K562 (cell line): ENCODE data around the gene ACTL10. TPM values are rescaled to one million over a fixed set of nuclear protein-coding genes. Genes with fewer than 3 reads are reported as not detected.
A peak's percentile ranks its signal among the peaks of the same experiment; 100 is the strongest.

Source experiments
- ATAC-seq: fragments of 200-7000 bp; cut with Tn5 transposase; 3 replicates; pipeline ENCODE4 v1.9.1; 2020; ENCODE audit warnings: moderate library complexity
- BruUV-seq: library from RNA; stranded (reverse); fragments of 400-500 nt; replicated peaks from 2 replicates; lab custom pipeline; 2021; lab: Mats Ljungman, UMichigan
- CTCF ChIA-PET: fragments of 300-600 bp; formaldehyde crosslinking; extraction: SDS; loops from one replicate; lab custom pipeline; 2021; ENCODE audit warnings: low intra/inter-chr PET ratio; lab: Yijun Ruan, JAX
- POLR2A ChIA-PET: fragments of 300-600, 350-650 bp; sonication (Branson Sonifier 250); formaldehyde crosslinking; extraction: SDS; loops from one replicate; lab custom pipeline; 2021; ENCODE audit warnings: antibody characterized with exemption, inconsistent platforms; lab: Yijun Ruan, JAX
- DNase-seq, 4 experiments: peaks; one replicate each; pipeline versions ENCODE4 v3.0.0 to v3.0.0-alpha.2; 2011 to 2018; ENCODE audit warnings: low spot score in 3 of 4, mixed read lengths in 3 of 4; ENCODE audit errors: extremely low read depth in 1 of 4
- FAIRE-seq: peaks from 2 replicates; lab custom pipeline; 2011; peaks lifted over from hg19 to GRCh38; lab: Jason Lieb, UNC
- H2AFZ ChIP-seq: 2 replicates; pipeline ENCODE4 v1.6.0; 2011; ENCODE audit warnings: low read depth, low read length, control low read depth, inconsistent platforms
- H3K27ac ChIP-seq: fragments of 200-600 bp; 3 replicates; pipeline ENCODE4 v1.8.0; 2011; ENCODE audit warnings: low read depth, mild to moderate bottlenecking, control low read depth, inconsistent platforms, low read length, moderate library complexity, mixed read lengths; ENCODE audit errors: extremely low read depth
- H3K27me3 ChIP-seq, 2 experiments: fragments of 300-600 bp in 1 of 2; 2 replicates in 1 of 2; 3 replicates in 1 of 2; pipeline versions ENCODE4 v1.6.0 to v1.8.0; 2011; ENCODE audit warnings: inconsistent platforms in 2 of 2, low read length in 2 of 2, mild to moderate bottlenecking in 1 of 2, mixed read lengths in 1 of 2, moderate library complexity in 1 of 2; ENCODE audit not compliant: control insufficient read depth in 2 of 2, insufficient read depth in 2 of 2
- H3K36me3 ChIP-seq: fragments of 300-600 bp; 3 replicates; pipeline ENCODE4 v1.8.0; 2011; ENCODE audit warnings: mild to moderate bottlenecking, low read length, inconsistent platforms; ENCODE audit not compliant: control insufficient read depth, insufficient read depth
- H3K4me1 ChIP-seq, 2 experiments: fragments of 200-600 bp in 1 of 2; replicated peaks in 1 of 2; 2 replicates in 1 of 2; 3 replicates in 1 of 2; pipeline versions ENCODE4 v1.5.1 to v1.8.0; 2011; ENCODE audit warnings: inconsistent platforms in 2 of 2, low read length in 2 of 2, mild to moderate bottlenecking in 1 of 2, mixed read lengths in 1 of 2, moderate library complexity in 1 of 2; ENCODE audit not compliant: control insufficient read depth in 2 of 2, insufficient read depth in 2 of 2
- H3K4me2 ChIP-seq: 2 replicates; pipeline ENCODE4 v1.6.1; 2011; ENCODE audit warnings: low read length, control low read depth, inconsistent platforms, mixed read lengths; ENCODE audit not compliant: insufficient read depth
- H3K4me3 ChIP-seq: fragments of 200-600 bp; sonication (generic), shearing (Covaris generic); 2 replicates; pipeline ENCODE4 v1.5.1; 2016; ENCODE audit warnings: control low read depth, inconsistent platforms
- H3K79me2 ChIP-seq: fragments of 200-600 bp; 3 replicates; pipeline ENCODE4 v1.8.0; 2011; ENCODE audit warnings: low read length, inconsistent platforms; ENCODE audit not compliant: control insufficient read depth, insufficient read depth
- H3K9ac ChIP-seq, 2 experiments: 2 replicates each; pipeline versions ENCODE4 v1.6.0 to v1.6.1; 2011; ENCODE audit warnings: low read depth in 2 of 2, low read length in 2 of 2, control low read depth in 1 of 2, inconsistent platforms in 1 of 2, mild to moderate bottlenecking in 1 of 2, mixed read lengths in 1 of 2; ENCODE audit not compliant: insufficient read depth in 1 of 2
- H3K9me1 ChIP-seq: one replicate; pipeline ENCODE4 v1.6.0; 2011; ENCODE audit warnings: inconsistent platforms, mild to moderate bottlenecking, low read length, moderate library complexity; ENCODE audit not compliant: control insufficient read depth, insufficient read depth
- H3K9me3 ChIP-seq: replicated peaks from 2 replicates; pipeline ENCODE4 v1.5.1; 2011; ENCODE audit warnings: low read depth, low read length, inconsistent platforms; ENCODE audit not compliant: control insufficient read depth, insufficient read depth
- H4K20me1 ChIP-seq: replicated peaks from 2 replicates; pipeline ENCODE4 v1.6.1; 2011; ENCODE audit warnings: low read length, inconsistent platforms, mixed read lengths; ENCODE audit not compliant: control insufficient read depth, insufficient read depth
- CHD4 ChIP-seq: fragments of 200-600 bp; sonication (generic); IDR thresholded peaks from 3 replicates; pipeline ENCODE4 v1.6.1; 2012; ENCODE audit warnings: low read depth, mild to moderate bottlenecking, mixed read lengths, low read length, inconsistent platforms; ENCODE audit not compliant: insufficient read depth, insufficient replicate concordance, poor library complexity, severe bottlenecking
- CREM ChIP-seq: IDR thresholded peaks from 2 replicates; pipeline ENCODE4 v1.6.1; 2014; ENCODE audit warnings: antibody characterized with exemption, low read depth
- GABPB1 ChIP-seq: sonication (generic); formaldehyde crosslinking; IDR thresholded peaks from 2 replicates; pipeline ENCODE4 v1.8.0; 2022; ENCODE audit warnings: mild to moderate bottlenecking, missing genetic modification reagents
- HLTF ChIP-seq: fragments of 450-650 bp; IDR thresholded peaks from 2 replicates; pipeline ENCODE4 v1.6.1; 2016
- KLF10 ChIP-seq: fragments of 250-450 bp; sonication (Bioruptor Pico); IDR thresholded peaks from 2 replicates; pipeline ENCODE4 v1.6.1; 2021; ENCODE audit warnings: matching md5 sums
- MCM7 ChIP-seq, 2 experiments: fragments of 450-650 bp; IDR thresholded peaks; 2 replicates each; pipeline ENCODE4 v1.6.1; 2016 to 2018
- MEF2A ChIP-seq: IDR thresholded peaks from 2 replicates; pipeline ENCODE4 v1.6.1; 2011; ENCODE audit warnings: low read depth, mild to moderate bottlenecking, low read length, moderate library complexity; ENCODE audit not compliant: control insufficient read depth
- NFE2L1 ChIP-seq: fragments of 450-650 bp; IDR thresholded peaks from 2 replicates; pipeline ENCODE4 v1.6.1; 2016; ENCODE audit warnings: missing genetic modification characterization, low read depth, mild to moderate bottlenecking, missing compliant biosample characterization, moderate library complexity, borderline replicate concordance
- NFRKB ChIP-seq: fragments of 450-650 bp; IDR thresholded peaks from 2 replicates; pipeline ENCODE4 v1.6.1; 2016; ENCODE audit warnings: low read depth
- POLR2A ChIP-seq: fragments of 450-650 bp; conservative IDR thresholded peaks from 2 replicates; pipeline ENCODE4 v1.6.1; 2016
- POLR2AphosphoS5 ChIP-seq: IDR thresholded peaks from 2 replicates; pipeline ENCODE4 v1.6.1; 2011; ENCODE audit warnings: mild to moderate bottlenecking, low read depth, low read length, moderate library complexity; ENCODE audit not compliant: control insufficient read depth, insufficient read depth
- POLR2G ChIP-seq: fragments of 200-400 bp; formaldehyde crosslinking; IDR thresholded peaks from 2 replicates; pipeline ENCODE4 v1.6.1; 2017; ENCODE audit warnings: low read depth, mild to moderate bottlenecking, antibody characterized with exemption, low read length, moderate library complexity
- RBFOX2 ChIP-seq: fragments of 200-400 bp; formaldehyde crosslinking; IDR thresholded peaks from 2 replicates; pipeline ENCODE4 v1.6.1; 2017; ENCODE audit warnings: low read depth, mild to moderate bottlenecking, low read length, moderate library complexity
- SMARCB1 ChIP-seq: IDR thresholded peaks from 2 replicates; pipeline ENCODE4 v1.6.1; 2011; ENCODE audit warnings: improper control_type of control experiment, low read depth; ENCODE audit not compliant: insufficient read length
- TAF1 ChIP-seq: IDR thresholded peaks from 2 replicates; pipeline ENCODE4 v1.6.1; 2011; ENCODE audit warnings: mild to moderate bottlenecking, low read length, moderate library complexity; ENCODE audit not compliant: insufficient read depth, control insufficient read depth, severe bottlenecking; ENCODE audit errors: extremely low read depth
- TFAM ChIP-seq: fragments of 250-450 bp; sonication (Bioruptor Pico); conservative IDR thresholded peaks from 2 replicates; pipeline ENCODE4 v1.5.0; 2021; ENCODE audit warnings: mild to moderate bottlenecking, moderate library complexity
- ZEB2 ChIP-seq: fragments of 450-650 bp; IDR thresholded peaks from 2 replicates; pipeline ENCODE4 v1.6.1; 2016
- ZNF212 ChIP-seq: fragments of 450-650 bp; formaldehyde crosslinking; IDR thresholded peaks from 2 replicates; pipeline ENCODE4 v1.4.0; 2020; ENCODE audit warnings: mild to moderate bottlenecking
- WGBS: fragments of 100-300 bp; shearing (Covaris generic); methylation state at CpG from one replicate; pipeline ENCODE4 v1.1.6; 2016; ENCODE audit warnings: low coverage, mixed read lengths; ENCODE audit not compliant: insufficient coverage; ENCODE audit errors: missing lambda C conversion rate; 5-methylcytosine and 5-hydroxymethylcytosine counted together
- in situ Hi-C: fragments of 300-500 bp; cut with MboI; formaldehyde crosslinking; loops from 4 replicates; pipeline ENCODE4 v1.15.0; 2018; ENCODE audit warnings: inconsistent platforms, mixed read lengths
- intact Hi-C: fragments of 100-400 bp; cut with micrococcal nuclease; formaldehyde crosslinking; loops from 2 replicates; pipeline ENCODE4 v1.14.2; 2022
- polyA plus RNA-seq, 8 experiments: library from polyadenylated mRNA; depleted of rRNA in 4 of 8; stranded (reverse) in 5 of 8; unstranded in 3 of 8; fragments of >200 nt; fragmentation: Nextera tagmentation in 2 of 8; fragmentation: Illumina TruSeq in 1 of 8; extraction: Ambion mirVana in 2 of 8; extraction: Trizol in 1 of 8; gene quantifications; 2 replicates each; pipeline versions ENCODE4 v1.2.1 to v1.2.3, GENCODE V29; 2011 to 2014; ENCODE audit warnings: inconsistent platforms in 1 of 8, missing spikeins in 1 of 8
- total RNA-seq, 7 experiments: library from RNA; depleted of rRNA in 6 of 7; stranded (reverse); fragments of >200 nt in 6 of 7; fragmentation: Illumina TruSeq in 2 of 7; extraction: Trizol in 2 of 7; gene quantifications; 2 replicates each; pipeline versions ENCODE4 v1.2.1 to v1.2.3, GENCODE V29; 2011 to 2021; ENCODE audit warnings: low replicate concordance in 1 of 7
- TF ChIP-seq, protein P1 (sequence below): fragments of 250-450 bp; sonication (Bioruptor Pico); IDR thresholded peaks from 2 replicates; pipeline ENCODE4 v1.8.0; 2022; ENCODE audit warnings: inconsistent platforms, mild to moderate bottlenecking, moderate library complexity, borderline replicate concordance
- TF ChIP-seq, protein P2 (sequence below): fragments of 450-650 bp; formaldehyde crosslinking; IDR thresholded peaks from 2 replicates; pipeline ENCODE4 v1.4.0; 2022; ENCODE audit warnings: mild to moderate bottlenecking, moderate library complexity
- TF ChIP-seq, protein P3 (sequence below): fragments of 250-450 bp; sonication (Bioruptor Pico); IDR thresholded peaks from 2 replicates; pipeline ENCODE4 v1.5.0; 2021

ACTL10 gene
- total and polyA plus RNA-seq, 9 of the 15 experiments (the other 6 are each of a cell fraction or from before 2014, with no cell fraction given): 0.07 to 0.14 TPM; not detected in 7

DNA sequence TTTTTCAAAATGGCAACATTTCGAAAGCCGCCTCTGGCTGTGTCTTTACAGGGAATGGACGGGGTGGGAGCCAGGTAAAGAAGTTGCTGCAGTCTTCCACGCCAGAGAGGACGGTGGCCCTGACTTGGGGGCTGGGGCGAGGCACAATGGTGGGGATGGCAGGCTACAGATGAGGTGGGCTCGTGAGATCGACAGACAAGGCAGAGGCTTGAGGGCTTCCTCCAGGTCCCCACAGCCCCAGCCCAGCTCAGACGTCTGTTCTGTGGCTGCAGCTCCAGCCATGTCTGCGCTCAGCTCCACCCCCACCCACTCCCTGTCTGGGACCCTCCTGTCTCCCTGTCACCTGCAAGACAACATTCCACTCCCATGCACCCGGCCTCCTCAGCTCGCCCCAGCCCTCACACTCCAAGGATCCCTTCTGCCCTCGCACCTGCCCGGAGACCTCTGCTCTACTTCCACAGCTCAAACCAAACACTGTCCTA, 12.0 kb upstream of the ACTL10 start:
- BruUV-seq: no TSS peak
- no peak overlapping the region for H2AFZ ChIP-seq
- H3K9me3 ChIP-seq: no peaks in the 10 kb centered on the region
- no peak overlapping the region for H3K27ac ChIP-seq
- ChIA-PET CTCF (no interaction called here), POLR2A (interaction anchor here (0.7 to 4.5 kb wide), 3 partner anchors 9 to 343 kb away, joined by 3 to 51 read pairs (median 4); partner anchors contain the start of gene ACTL10)
- H3K4me2 ChIP-seq: no peak overlapping the region
- no peak for FAIRE-seq
- peaks cover 35% of the 10 kb centered on the region; the same call in 1 of the 3 replicates for H3K36me3 ChIP-seq
- in situ Hi-C loops: loop anchor here (5.0 to 10.0 kb wide), 2 partner anchors 202 to 240 kb away; no protein-coding TSS in a partner anchor
- H3K9ac ChIP-seq: peak overlapping the region in 1 of 2 experiments; percentile 43; a peak in 2 of 4 replicates
- no peaks in the 10 kb centered on the region for H3K27me3 ChIP-seq
- H3K9me1 ChIP-seq: peaks cover 5% of the 10 kb centered on the region
- peaks cover 18% of the 10 kb centered on the region; the same call in 1 of the 2 replicates for H4K20me1 ChIP-seq
- WGBS: 55% methylated on average over 12 of the region's 14 CpGs
- peaks cover 6 to 38% of the 10 kb centered on the region in 2 experiments; a peak in 3 of 5 replicates for H3K4me1 ChIP-seq
- peak; percentile 26 for ATAC-seq
- H3K79me2 ChIP-seq: no peaks in the 10 kb centered on the region
- no peak overlapping the region for H3K4me3 ChIP-seq
- DNase-seq: peak in 1 of 4 experiments; percentile 12
- intact Hi-C loops: loop anchor here (5.0 kb wide), 1 partner anchor 252 kb away; the partner anchor contains the start of gene CDK5RAP1
- TF ChIP-seq NFRKB (no peak), SMARCB1 (no peak), KLF10 (CRISPR knock-in tag) (no peak), NFE2L1 (tag) (no peak), CREM (no peak), RBFOX2 (peak; percentile 31; the same call in 1 of the 2 replicates), ZNF212 (no peak), CHD4 (no peak), POLR2AphosphoS5 (no peak), TAF1 (no peak), POLR2G (peak; percentile 73), TFAM (CRISPR knock-in tag) (no peak), POLR2A (peak; percentile 43), GABPB1 (CRISPR knock-in tag) (no peak), MCM7 (IDR thresholded peaks at IDR 0.05) (no peak), ZEB2 (no peak), MEF2A (no peak), HLTF (no peak)
- TF ChIP-seq, protein P1, sequence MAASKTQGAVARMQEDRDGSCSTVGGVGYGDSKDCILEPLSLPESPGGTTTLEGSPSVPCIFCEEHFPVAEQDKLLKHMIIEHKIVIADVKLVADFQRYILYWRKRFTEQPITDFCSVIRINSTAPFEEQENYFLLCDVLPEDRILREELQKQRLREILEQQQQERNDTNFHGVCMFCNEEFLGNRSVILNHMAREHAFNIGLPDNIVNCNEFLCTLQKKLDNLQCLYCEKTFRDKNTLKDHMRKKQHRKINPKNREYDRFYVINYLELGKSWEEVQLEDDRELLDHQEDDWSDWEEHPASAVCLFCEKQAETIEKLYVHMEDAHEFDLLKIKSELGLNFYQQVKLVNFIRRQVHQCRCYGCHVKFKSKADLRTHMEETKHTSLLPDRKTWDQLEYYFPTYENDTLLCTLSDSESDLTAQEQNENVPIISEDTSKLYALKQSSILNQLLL (CRISPR knock-in tag): no peak
- TF ChIP-seq, protein P2, sequence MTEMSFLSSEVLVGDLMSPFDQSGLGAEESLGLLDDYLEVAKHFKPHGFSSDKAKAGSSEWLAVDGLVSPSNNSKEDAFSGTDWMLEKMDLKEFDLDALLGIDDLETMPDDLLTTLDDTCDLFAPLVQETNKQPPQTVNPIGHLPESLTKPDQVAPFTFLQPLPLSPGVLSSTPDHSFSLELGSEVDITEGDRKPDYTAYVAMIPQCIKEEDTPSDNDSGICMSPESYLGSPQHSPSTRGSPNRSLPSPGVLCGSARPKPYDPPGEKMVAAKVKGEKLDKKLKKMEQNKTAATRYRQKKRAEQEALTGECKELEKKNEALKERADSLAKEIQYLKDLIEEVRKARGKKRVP (CRISPR knock-in tag): no peak
- TF ChIP-seq, protein P3, sequence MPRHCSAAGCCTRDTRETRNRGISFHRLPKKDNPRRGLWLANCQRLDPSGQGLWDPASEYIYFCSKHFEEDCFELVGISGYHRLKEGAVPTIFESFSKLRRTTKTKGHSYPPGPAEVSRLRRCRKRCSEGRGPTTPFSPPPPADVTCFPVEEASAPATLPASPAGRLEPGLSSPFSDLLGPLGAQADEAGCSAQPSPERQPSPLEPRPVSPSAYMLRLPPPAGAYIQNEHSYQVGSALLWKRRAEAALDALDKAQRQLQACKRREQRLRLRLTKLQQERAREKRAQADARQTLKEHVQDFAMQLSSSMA (CRISPR knock-in tag): no peak
